Kidney tubule cell (primary cell): ENCODE results near the gene LAMA1.

Source experiments
- DNase-seq: peaks from one replicate; pipeline ENCODE4 v3.0.0-alpha.2; 2018; ENCODE audit warnings: low spot score

Gene LAMA1

DNA sequence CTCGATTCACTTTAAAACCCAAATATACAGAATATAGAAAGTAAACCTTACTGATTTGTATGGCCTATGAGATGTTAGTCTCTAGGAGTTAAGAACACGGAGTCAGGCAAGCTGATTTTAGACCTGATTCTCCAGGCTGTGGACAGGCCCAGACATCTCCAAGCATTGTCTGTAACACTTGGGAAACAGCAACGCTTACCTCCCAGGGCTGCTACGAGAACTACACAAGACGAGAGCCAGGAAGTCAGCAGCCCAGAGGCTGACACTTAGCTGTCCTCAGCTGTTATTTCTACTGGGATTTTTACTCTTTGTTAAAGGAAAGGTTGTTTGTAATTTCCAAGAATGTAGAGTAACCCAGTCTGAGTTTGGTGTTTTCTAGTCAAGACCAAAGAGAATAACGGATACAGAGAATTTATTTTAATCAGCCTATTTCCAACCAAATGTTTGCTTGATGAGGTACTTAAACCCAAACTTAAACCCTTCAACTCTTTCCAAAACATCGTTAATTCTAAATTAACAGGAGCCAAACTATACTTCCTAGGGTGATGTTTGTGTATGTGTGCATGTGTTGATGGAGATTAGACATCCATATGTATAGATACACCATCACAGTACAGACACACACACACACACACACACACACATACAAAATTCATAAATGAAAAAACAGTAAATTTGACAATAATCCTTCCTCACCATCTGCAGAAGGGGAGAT lies 123.4 kb downstream of the LAMA1 start:
- no peak for DNase-seq

DNA sequence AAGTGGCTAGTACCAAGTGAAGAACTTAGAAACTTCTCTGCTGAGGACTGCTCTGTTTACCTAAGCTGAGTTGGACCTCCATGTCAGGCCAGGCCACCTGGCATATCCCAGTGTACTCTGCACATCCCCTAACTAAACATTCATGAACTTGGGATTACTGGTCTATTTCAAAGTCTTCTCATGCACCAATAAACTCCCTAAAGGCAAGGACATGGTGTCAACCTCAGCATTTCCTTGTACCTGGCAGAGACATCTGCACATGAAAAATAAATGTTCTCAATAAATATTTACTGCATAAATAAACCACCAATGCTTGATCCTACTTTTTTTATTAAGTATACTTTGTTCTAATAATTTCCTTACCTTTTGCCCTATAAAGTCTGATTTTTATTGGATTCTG lies 124.8 kb downstream of the LAMA1 start:
- no peak for DNase-seq

DNA sequence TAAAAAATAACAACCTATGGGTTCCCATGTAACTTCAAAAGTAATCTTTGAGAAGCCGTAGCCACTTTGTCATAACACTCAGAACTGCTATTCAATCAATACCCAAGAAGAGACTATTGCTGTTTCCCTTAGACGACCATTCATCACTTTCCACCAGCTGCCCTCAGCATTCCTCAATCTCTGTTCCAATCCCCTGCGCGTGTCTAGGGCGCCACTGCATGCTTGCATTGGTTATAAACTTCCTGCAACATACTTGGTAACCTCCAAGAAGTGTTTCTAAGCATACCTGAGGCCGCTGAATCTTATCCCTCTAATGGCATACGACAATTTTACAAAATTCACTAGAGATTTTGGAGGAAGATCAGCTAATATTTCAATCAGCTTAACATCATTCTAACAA lies 134.2 kb downstream of the LAMA1 start:
- DNase-seq: no peak

DNA sequence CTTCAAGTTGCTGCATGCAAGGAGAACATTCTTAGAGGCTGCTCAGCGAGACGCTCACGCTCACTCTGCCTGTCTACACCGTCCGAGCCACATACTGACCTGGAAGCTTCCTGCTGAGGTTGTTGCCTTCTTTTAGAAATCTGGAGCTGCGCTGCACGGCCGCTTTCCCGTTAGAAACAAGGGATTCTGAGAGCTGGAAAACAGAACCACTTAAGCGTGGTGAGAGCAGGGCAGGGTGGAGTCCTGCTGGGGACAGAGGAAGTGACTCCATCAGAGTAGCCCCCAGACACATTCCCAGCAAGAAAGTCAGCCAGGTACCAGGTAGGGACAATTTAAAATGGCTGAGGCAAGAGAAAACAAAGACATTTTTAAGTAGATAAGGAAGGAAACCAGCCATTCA lies 135.2 kb downstream of the LAMA1 start:
- peak; percentile 7 for DNase-seq

DNA sequence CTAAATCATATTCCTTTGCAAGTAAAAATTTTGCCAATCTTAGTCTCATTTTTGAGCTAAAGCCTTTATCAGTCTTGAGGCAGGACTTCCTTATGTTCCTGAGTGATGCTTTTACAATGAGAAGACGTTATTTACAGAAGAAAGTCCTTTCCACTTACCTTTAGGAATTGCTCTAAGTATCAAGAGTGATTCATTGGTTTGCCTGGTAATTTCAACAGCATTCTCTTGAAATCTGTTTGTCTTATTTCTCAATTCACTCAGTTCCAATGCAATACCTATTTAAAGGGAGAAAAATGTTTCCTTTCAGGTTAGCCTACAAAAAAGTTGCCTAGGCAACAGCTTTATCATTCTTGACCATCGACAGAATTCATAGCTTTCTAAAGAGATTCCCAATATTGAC lies 137.2 kb downstream of the LAMA1 start:
- no peak for DNase-seq

DNA sequence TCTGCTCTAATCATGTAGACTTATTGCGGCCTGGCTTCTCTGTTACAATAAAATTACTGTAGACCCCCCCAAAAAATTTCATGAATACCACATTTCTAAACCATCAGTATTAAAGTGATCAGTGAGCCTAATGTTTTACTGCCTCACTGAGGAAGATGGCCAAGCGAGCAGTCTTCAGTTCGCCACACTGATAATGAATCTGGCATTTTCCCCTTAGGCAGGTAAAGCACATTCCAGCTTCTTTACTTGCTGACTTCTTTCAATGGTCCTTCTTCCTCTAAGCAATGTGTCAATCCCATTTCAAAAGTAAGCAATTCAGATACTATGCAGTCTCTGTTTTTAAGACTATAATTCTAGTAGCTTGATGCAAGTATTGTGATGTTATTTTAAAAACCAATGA lies 137.6 kb downstream of the LAMA1 start:
- no peak for DNase-seq

DNA sequence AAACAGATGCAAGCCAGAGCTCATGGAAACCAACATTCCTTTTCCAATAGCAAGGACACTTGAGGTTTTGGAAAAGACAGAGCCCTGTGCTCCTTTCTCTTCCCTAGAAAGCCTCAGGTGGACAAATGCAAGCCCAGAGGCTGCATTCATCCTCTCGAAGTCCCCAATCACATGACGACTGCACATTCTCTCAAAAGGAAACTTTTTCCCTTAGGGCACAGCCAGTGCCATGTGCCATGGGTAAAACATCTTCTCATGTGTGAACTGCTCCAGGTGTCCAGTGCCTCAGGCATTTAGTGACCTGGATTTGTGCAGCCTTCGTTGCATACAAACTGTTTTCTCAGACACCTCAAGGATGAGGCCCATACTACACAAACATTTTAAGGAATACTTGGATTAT lies 140.7 kb downstream of the LAMA1 start:
- no peak for DNase-seq

DNA sequence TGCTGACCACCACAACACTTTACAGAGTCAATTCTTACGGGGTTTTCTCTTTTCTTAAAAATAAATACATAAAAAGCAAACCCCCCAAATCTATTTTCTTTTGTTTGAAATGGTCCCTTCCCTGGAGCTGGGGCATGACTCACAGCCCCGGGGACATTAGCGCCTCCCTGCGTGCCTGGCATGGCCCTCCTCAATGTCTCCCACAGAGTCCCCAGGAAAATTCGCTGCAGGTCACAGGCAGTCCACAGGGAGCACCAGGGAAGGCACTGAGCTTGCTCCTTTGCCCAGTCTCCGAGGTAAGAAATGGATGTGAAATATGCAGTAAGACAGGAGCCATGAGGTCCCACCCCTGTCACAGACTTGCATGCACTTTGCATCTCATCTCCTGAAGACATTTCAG lies 142.5 kb downstream of the LAMA1 start:
- DNase-seq: no peak

DNA sequence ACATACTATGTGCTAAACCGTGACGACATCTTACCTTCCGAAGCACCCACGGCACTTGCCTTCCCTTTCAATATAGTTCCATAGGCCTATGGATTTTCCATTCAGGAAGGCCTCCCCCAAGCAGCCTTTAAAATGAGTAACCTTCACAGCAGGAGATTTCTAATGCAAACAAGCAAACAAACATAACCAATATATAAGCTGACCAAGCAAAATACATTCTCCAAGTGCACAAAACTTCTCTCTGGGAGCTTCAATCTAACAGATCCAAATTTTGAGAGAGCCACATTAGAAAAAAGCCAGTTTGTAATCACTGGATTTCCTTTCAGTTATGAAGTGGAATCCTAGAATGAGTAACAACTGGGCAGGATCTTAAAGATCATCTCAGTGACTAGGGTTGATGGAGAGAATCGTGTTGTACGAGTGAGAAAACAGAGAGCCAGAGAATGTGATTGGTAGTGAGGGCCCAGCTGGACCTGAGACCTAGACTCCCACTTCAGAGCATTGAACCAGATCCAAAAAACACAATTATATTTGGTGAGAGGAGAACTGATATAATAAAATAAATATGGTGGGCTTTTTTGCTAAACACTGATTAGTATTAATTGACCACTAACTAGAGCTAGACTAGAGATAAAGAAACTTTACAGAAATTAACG lies 145.6 kb downstream of the LAMA1 start:
- DNase-seq: no peak

DNA sequence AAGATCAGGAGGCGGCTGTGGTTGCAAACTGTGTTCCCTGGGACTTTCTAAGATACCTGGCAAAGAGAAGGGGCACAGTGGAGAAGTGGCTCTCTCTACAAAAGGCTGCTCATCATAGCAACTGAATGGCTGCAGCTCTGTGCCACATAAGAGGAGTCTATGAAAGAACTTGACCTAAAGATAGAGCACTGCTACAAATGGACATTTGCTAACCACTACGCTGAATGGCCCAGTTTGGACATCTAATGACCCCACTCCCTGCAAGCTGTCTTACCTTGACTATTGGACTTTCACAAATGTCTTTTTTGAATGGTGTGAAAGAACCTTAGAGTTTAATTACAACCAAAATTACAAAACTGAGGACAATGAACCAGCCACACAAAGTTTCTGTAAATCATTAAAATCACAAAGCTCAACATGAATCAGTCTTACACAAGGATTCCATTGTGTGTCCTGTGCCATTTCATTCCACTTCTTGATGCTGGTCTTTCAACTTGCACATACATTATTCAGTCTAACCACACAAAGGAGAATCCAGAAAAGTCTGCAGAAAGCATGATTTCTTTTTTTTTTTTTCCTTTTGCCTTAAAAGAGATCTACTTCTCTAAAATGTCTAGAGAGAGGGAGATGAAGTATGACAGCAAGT lies 154.0 kb downstream of the LAMA1 start:
- DNase-seq: peak; percentile 58

DNA sequence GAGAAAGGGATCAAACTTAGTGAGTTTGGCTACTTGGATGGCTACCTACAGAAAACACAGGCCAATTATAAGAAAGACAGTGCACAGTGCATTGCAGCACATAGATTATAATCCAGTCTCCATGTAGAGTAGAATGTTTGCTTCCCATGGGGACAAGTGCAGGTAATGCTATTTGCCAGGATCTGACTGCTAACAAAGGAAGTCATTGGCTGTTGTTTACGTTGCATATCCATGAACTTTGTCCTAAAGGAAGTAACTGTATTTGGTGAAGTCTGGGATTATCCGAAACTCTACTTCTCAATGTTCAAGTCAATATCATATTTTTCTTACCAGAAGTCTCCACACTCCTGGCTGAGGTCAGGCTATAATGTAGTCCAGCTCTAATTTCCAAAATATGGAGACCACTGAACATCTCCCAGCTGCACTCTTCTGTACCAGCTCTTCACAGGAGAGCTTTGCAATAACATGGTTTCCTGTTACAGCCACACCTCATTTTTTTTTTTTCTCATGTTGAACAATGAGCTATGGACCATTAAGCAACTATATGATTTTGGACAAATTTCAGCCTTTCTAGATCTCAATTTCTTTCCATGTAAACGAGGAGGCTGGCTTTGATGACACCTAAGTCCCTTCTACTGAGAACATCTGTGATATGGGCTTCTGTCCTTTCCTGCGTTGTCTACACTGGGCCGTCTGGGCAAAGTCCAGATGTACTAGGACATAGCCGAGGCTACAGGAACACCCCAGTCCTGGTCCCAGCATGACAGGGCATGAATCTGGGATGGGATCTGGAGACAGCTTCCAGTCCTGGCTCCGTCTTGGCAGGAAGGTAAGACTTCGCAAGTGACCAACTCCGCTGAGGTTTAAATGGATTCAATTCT lies 154.8 kb downstream of the LAMA1 start:
- no peak for DNase-seq

DNA sequence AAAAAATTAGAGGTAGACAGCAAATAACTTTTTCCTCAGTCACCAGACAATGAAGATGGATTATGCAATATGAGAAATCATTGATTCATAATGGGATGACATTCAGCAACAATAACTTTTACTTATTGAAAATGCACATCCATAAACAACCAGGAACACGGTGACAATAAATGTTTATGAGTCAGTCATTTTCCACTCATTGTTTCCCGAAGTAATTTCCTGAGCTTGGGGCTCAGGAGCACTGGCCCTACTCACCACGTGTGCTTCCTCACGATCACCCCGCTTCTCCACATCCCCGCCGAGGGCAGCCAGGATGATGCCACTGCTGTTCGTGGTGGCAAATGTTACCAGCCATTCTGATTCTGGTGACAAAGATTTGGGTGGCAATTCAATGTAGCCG lies 156.3 kb downstream of the LAMA1 start:
- DNase-seq: peak; percentile 8

DNA sequence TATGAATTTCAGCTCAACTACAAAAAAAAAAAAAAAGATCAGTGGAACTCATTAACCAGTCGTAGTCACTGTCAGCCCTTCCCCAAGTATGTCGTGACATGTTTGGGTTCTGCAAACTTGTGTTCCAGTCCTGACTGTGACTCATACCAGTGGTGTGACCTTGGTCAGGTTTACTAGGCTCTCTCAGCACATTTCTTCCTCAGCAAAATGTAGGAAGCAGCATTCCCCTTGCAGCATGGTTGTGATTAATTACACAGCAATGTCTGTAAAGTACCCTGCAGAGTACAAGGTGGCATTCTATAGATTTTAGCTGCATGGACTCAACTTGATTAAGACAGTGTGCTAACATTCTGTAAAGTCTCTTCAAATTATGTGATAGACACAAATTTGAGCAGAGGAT lies 156.9 kb downstream of the LAMA1 start:
- peak; percentile 86 for DNase-seq

DNA sequence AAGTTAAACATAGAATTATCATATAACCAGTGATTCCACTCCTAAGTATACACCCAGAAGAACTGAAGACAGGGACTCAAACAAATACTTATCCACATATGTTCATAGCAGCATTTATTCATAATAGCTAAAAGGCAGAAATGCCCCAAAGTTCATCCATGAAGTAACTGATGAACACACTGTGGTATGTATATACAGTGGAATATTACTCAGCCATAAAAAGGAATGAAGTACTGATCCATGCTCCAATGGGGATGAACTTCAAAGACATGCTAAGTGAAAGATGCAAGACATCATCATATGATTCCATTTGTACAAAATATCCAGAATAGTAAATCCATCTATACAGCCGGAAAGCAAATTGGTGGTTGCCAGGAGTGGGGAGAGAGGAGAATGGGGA lies 157.5 kb downstream of the LAMA1 start:
- no peak for DNase-seq

DNA sequence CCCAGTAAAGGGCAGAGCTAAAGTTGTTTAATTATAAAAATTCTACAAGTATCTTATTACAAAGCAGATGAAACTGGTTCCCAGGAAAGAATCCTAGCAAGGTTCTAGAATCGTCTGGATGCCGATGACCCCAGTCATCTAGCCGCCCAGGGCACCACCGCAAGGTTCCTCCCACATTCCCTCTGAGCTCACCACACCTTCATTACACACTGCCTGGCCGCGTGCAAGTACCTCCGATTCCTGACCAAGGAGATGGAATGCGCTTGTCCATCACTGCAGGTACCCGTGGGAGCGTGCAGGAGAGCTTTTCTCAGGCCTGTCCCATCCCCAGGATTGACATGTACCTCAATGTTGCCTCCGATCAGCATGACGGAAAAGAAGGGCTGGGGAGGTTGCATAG lies 158.5 kb downstream of the LAMA1 start:
- peak; percentile 13 for DNase-seq

DNA sequence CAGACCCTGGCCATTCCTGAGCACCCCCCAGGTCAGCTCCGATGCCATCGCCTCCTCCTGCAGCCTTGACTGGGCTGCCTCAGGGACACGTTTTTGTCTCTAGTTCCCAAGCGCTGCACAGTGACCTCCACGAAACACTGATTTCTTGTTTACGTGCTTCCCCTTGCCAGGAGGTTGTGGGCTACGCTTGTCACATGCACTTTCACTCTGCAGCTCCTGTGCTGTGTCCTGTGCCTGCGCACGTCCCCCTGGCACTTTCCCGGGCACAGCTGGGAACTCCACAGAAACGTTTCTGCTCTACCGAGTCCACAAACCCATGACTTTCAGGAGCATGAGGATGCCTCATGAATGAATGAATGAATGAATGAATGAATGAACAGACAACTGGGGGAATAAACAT lies 160.6 kb downstream of the LAMA1 start:
- DNase-seq: no peak

DNA sequence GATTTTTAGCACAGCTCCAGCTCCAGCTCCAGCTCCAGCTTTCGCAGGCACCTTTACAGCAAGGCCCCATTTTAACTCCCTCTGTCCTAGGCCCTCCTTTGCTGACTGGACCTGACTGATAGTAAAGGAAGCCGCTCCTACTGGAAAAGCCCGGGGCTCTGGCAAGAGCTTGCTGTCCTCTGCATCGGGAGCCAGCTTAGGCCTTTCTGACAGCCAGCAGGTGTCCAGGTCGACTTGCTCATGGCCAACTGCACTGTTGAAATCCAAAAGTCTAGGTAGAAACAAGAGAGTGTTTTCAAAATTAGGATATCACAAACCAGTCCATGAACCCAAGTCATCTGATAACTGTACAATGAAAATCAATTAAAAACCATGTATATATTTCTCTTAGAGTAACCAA lies 161.1 kb downstream of the LAMA1 start:
- DNase-seq: no peak

DNA sequence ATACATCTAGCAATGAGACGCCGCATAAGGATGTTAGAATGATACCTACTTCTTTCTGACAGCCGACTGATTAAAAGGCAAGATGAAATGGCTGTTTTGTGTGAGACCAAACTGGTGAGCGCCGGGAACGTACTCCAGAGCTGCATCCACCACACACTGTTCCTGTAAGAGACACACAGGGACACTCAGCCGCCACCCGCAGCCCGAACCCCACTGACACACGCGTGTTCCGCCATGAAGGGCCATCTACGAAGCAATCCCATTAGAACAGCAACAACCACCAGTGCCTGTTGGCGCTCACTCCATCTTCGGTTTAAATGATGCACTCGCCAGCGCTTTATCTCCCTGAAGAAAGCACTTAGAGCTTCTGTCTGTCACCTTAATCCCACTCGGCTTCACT lies 162.3 kb downstream of the LAMA1 start:
- DNase-seq: no peak

DNA sequence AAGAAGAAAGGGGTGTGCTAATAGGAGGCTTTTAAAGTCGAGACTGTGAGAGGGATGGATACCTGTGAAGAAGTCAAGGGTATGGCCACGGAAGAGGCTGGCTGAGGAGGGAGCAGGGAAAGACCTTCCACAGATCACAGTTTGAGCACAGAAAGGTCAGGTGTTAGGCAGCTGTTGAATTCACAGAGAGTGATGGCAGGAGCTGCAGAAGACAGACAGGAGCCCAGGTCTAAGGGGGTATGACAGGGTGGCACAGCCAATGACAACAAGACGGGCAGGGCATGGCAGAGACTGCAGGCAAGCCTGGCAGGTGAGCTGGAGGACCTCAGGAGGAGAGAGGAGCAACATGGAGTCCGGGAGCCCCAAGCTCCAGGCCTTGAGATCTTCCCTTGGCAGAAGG lies 163.1 kb downstream of the LAMA1 start:
- no peak for DNase-seq

DNA sequence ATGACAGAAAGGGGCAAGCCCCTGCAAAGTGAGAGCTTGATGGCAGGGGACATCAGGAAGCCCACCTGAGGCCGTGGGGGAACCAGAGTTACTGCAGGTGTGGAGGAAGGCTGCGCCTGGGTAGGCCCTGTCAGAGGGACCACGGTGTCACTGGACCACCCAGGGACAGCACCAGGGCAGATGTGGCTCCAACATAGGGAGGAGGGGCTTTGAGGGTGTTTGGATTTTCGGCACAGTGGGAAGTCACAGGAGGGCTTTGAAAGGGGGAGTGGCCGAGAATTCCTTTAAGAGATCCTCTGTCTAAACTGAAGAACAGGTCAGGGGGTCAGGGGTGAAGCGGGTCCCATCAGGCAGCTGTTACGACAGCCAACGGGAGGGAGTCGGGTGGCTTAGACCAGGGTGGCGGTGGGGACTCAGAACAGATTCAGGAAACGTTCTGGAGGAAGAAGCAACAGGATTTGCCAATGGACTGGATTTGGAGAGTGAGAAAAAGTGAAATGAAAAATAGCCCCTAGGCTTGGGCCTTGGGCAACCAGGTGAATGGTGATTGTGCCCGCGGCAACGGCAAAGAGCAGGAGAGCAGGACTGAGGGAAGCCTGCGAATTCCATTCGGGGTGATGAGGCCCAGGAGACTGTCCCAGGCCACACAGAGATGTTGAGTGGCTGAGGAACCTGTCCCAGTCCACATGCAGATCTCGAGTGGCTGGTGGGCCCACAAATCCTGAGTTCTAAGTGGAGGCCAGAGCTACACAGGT lies 166.1 kb downstream of the LAMA1 start:
- DNase-seq: no peak

DNA sequence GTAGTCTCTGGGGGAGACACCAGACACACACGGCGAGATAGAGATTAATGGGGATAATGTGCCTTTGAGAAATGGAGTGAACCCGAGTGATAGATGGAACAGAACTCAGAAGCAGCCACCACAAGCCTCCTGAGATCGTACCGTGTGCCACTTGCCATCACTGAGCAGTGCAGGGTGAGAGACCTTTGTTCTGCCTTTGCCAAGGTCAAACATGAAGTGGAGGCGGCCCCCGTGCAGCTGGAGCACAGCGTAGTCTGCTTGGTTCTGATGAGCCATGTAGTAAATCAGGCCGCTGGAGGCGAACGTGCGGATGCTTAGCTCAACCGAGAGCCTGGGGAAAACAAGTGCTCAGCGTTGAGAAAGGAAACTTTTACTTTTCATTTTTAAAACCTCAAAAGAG lies 167.0 kb downstream of the LAMA1 start:
- DNase-seq: no peak
